Measurements from ENCODE around the gene NEDD9. TPM values are rescaled to one million over a fixed set of nuclear protein-coding genes. Genes with fewer than 3 reads are reported as not detected.

NEDD9 gene
- total RNA-seq, 1 experiment from 2014 or later, result 0.17 TPM

- no peak overlapping the region for H3K9ac ChIP-seq (ENCODE audit: low read length)
- H3K9me3 ChIP-seq (ENCODE audit: control insufficient read depth in 1 of 2, insufficient read depth in 1 of 2, low read depth in 1 of 2, low read length in 2 of 2), result no peaks in the 10 kb centered on the region
- no peak for TF ChIP-seq ZFX (IDR thresholded peaks at IDR 0.05)
- TF ChIP-seq JUND (IDR thresholded peaks at IDR 0.05), result no peak
- no peak for TF ChIP-seq SP1 (IDR thresholded peaks at IDR 0.05; ENCODE audit: low read depth)
- TF ChIP-seq CBX3 (IDR thresholded peaks at IDR 0.05; ENCODE audit: low read depth), result no peak
- no peak for TF ChIP-seq FOSL1 (IDR thresholded peaks at IDR 0.05; ENCODE audit: low read depth)
- TF ChIP-seq ELF1 (IDR thresholded peaks at IDR 0.05; ENCODE audit: borderline replicate concordance, low read depth), result no peak
- no peak for TF ChIP-seq TCF7L2 (IDR thresholded peaks at IDR 0.05; ENCODE audit: borderline replicate concordance, extremely low read depth, insufficient read depth, insufficient read length)
- intact Hi-C loops (cut with micrococcal nuclease), result loop anchor here (10.0 kb wide), 1 partner anchor 277 kb away; no protein-coding TSS in a partner anchor
- ATAC-seq, result no peak
- no TSS peak for BruUV-seq (replicated peaks)
- no peaks in the 10 kb centered on the region for H3K36me3 ChIP-seq (ENCODE audit: control insufficient read depth in 1 of 2, insufficient read depth in 2 of 2, low read length in 2 of 2)
- no peaks in the 10 kb centered on the region for H4K20me1 ChIP-seq (ENCODE audit: insufficient read depth)
- DNase-seq (ENCODE audit: low read depth, low spot score), result no peak
- H3K79me2 ChIP-seq (ENCODE audit: insufficient read depth, low read length), result no peaks in the 10 kb centered on the region
- no peak overlapping the region for H3K4me3 ChIP-seq (replicated peaks in 1 of 2; ENCODE audit: low read depth in 1 of 2, low read length in 2 of 2)
- no peak overlapping the region for H3K27ac ChIP-seq (ENCODE audit: low read depth, low read length)
- H3K4me2 ChIP-seq (ENCODE audit: low read length), result no peak overlapping the region
- H3K4me1 ChIP-seq (ENCODE audit: control insufficient read depth in 1 of 2, insufficient read depth in 2 of 2, low read length in 2 of 2), result no peaks in the 10 kb centered on the region
- CTCF ChIA-PET, result no interaction called here
- H3K9me2 ChIP-seq (ENCODE audit: insufficient read depth), result no peaks in the 10 kb centered on the region
- H2AFZ ChIP-seq (ENCODE audit: low read depth, low read length, poor library complexity, severe bottlenecking), result no peak overlapping the region
- RAD21 ChIA-PET (ENCODE audit: low non-redundant PET in 1 of 2, low total read pairs in 2 of 2, uncharacterized antibody in 2 of 2, unreplicated experiment in 2 of 2), result no interaction called here
- POLR2A ChIA-PET, result no interaction called here
- no peaks in the 10 kb centered on the region for H3K27me3 ChIP-seq (ENCODE audit: insufficient read depth, low read length)
These were observed 29.8 kb upstream of the NEDD9 start for GRCh38 chr6:11262242-11262641.

GRCh38 chr6:11260249-11261038 lies 28.0 kb upstream of the NEDD9 start:
- Histone ChIP-seq H3K27me3 (ENCODE audit: insufficient read depth, low read length) (no peaks in the 10 kb centered on the region), H3K9me2 (ENCODE audit: insufficient read depth) (no peaks in the 10 kb centered on the region), H3K4me1 (ENCODE audit: control insufficient read depth in 1 of 2, insufficient read depth in 2 of 2, low read length in 2 of 2) (no peaks in the 10 kb centered on the region), H3K4me2 (ENCODE audit: low read length) (no peak overlapping the region), H4K20me1 (ENCODE audit: insufficient read depth) (no peaks in the 10 kb centered on the region), H2AFZ (ENCODE audit: low read depth, low read length, poor library complexity, severe bottlenecking) (no peak overlapping the region), H3K79me2 (ENCODE audit: insufficient read depth, low read length) (no peaks in the 10 kb centered on the region), H3K9ac (ENCODE audit: low read length) (no peak overlapping the region), H3K9me3 (ENCODE audit: control insufficient read depth in 1 of 2, insufficient read depth in 1 of 2, low read depth in 1 of 2, low read length in 2 of 2) (no peaks in the 10 kb centered on the region), H3K36me3 (ENCODE audit: control insufficient read depth in 1 of 2, insufficient read depth in 2 of 2, low read length in 2 of 2) (no peaks in the 10 kb centered on the region), H3K27ac (ENCODE audit: low read depth, low read length) (no peak overlapping the region), H3K4me3 (replicated peaks in 1 of 2; ENCODE audit: low read depth in 1 of 2, low read length in 2 of 2) (no peak overlapping the region)
- CTCF ChIA-PET, result no interaction called here
- no peak for ATAC-seq
- DNase-seq (ENCODE audit: low read depth, low spot score), result no peak
- RAD21 ChIA-PET (ENCODE audit: low non-redundant PET in 1 of 2, low total read pairs in 2 of 2, uncharacterized antibody in 2 of 2, unreplicated experiment in 2 of 2), result no interaction called here
- POLR2A ChIA-PET, result no interaction called here
- intact Hi-C loops (cut with micrococcal nuclease), result loop anchor here (10.0 kb wide), 1 partner anchor 276 kb away; no protein-coding TSS in a partner anchor
- no TSS peak for BruUV-seq (replicated peaks)
- TF ChIP-seq ELF1 (IDR thresholded peaks at IDR 0.05; ENCODE audit: borderline replicate concordance, low read depth) (no peak), POLR2AphosphoS5 (IDR thresholded peaks at IDR 0.05; ENCODE audit: low read depth, low read length) (no peak), EGR1 (IDR thresholded peaks at IDR 0.05; ENCODE audit: low read depth) (no peak), MAX (IDR thresholded peaks at IDR 0.05) (no peak), RAD21 (IDR thresholded peaks at IDR 0.05; ENCODE audit: low read depth) (no peak), EZH2phosphoT487 (IDR thresholded peaks at IDR 0.05; ENCODE audit: borderline replicate concordance) (no peak), ZBTB33 (IDR thresholded peaks at IDR 0.05; ENCODE audit: extremely low read depth, insufficient replicate concordance, low read length) (no peak), YY1 (IDR thresholded peaks at IDR 0.05; ENCODE audit: extremely low read depth, insufficient replicate concordance, low read depth, low read length) (no peak), ATF3 (IDR thresholded peaks at IDR 0.05) (no peak), CBX3 (IDR thresholded peaks at IDR 0.05; ENCODE audit: low read depth) (no peak), JUND (IDR thresholded peaks at IDR 0.05) (no peak), SP1 (IDR thresholded peaks at IDR 0.05; ENCODE audit: low read depth) (no peak), SIN3A (IDR thresholded peaks at IDR 0.05; ENCODE audit: low read depth) (no peak)

All from HCT116 (cell line).